Measurements from ENCODE around the gene SLC7A14. TPM values are rescaled to one million over a fixed set of nuclear protein-coding genes. Genes with fewer than 3 reads are reported as not detected.

The SLC7A14 gene
- total RNA-seq, 8 experiments from 2014 or later, result 0.22 to 39.5 (median 3.6) TPM

- no peak overlapping the region for H3K27ac ChIP-seq
- in situ Hi-C loops (cut with MboI; ENCODE audit: low pct_unique_long_range_greater_than_20kb in 2 of 9, low sequenced_read_pairs in 9 of 9, unreplicated experiment in 9 of 9), result no loop called here
- H3K4me3 ChIP-seq, result no peak overlapping the region
- 43 to 100% (median 58%) methylated on average over 1 to 7 of the region's 7 CpGs; no CpG with 5 or more reads in 1 of the 10 experiments for WGBS, 10 experiments
- peak in 6 of 8 experiments; percentile 44 to 91 (median 82) for ATAC-seq (replicated peaks in 6 of 8)
- peaks cover 35 to 44% of the 10 kb centered on the region in 2 donors for H3K4me1 ChIP-seq (replicated peaks in 1 of 2)
Measured at GRCh38 chr3:170467571-170468147, 118.2 kb downstream of the SLC7A14 start.

- Histone ChIP-seq H3K4me3 (no peak overlapping the region), H3K27ac (no peak overlapping the region), H3K4me1 (replicated peaks in 1 of 2) (peaks cover 35 to 44% of the 10 kb centered on the region in 2 donors)
- in situ Hi-C loops (cut with MboI; ENCODE audit: low pct_unique_long_range_greater_than_20kb in 2 of 9, low sequenced_read_pairs in 9 of 9, unreplicated experiment in 9 of 9), result no loop called here
- 24 to 90% (median 65%) methylated on average over 2 to 10 of the region's 14 CpGs; no CpG with 5 or more reads in 4 of the 10 experiments for WGBS, 10 experiments
- ATAC-seq (replicated peaks in 6 of 8), result peak in 5 of 8 experiments; percentile 11 to 45 (median 33)
Measured at GRCh38 chr3:170467007-170467406, 118.9 kb downstream of the SLC7A14 start.

GRCh38 chr3:170465955-170466354 lies 119.9 kb downstream of the SLC7A14 start:
- in situ Hi-C loops (cut with MboI; ENCODE audit: low pct_unique_long_range_greater_than_20kb in 2 of 9, low sequenced_read_pairs in 9 of 9, unreplicated experiment in 9 of 9), result no loop called here
- no peak overlapping the region for H3K27ac ChIP-seq
- H3K4me3 ChIP-seq, result no peak overlapping the region
- H3K4me1 ChIP-seq (replicated peaks in 1 of 2), result peaks cover 35 to 42% of the 10 kb centered on the region in 2 donors
- no peak for ATAC-seq (replicated peaks in 6 of 8)
- WGBS, 10 experiments, result 67 to 100% (median 81%) methylated on average over 1 to 3 of the region's 3 CpGs; no CpG with 5 or more reads in 2 of the 10 experiments

GRCh38 chr3:170463011-170463410 lies 122.9 kb downstream of the SLC7A14 start:
- in situ Hi-C loops (cut with MboI; ENCODE audit: low pct_unique_long_range_greater_than_20kb in 2 of 9, low sequenced_read_pairs in 9 of 9, unreplicated experiment in 9 of 9), result no loop called here

GRCh38 chr3:170458285-170458684 lies 127.6 kb downstream of the SLC7A14 start:
- H3K4me1 ChIP-seq (replicated peaks in 1 of 2), result no peaks in the 10 kb centered on the region
- H3K27ac ChIP-seq, result no peak overlapping the region
- in situ Hi-C loops (cut with MboI; ENCODE audit: low pct_unique_long_range_greater_than_20kb in 2 of 9, low sequenced_read_pairs in 9 of 9, unreplicated experiment in 9 of 9), result no loop called here
- 17 to 73% (median 44%) methylated on average over 1 to 4 of the region's 4 CpGs; no CpG with 5 or more reads in 4 of the 10 experiments for WGBS, 10 experiments
- ATAC-seq (replicated peaks in 6 of 8), result no peak
- no peak overlapping the region for H3K4me3 ChIP-seq

More at GRCh38 chr3:170463011-170463410, 122.9 kb downstream of the SLC7A14 start:
- Histone ChIP-seq H3K4me3 (no peak overlapping the region), H3K27ac (no peak overlapping the region), H3K4me1 (replicated peaks in 1 of 2) (peaks cover 14 to 15% of the 10 kb centered on the region in 2 donors)
- ATAC-seq (replicated peaks in 6 of 8), result no peak
- WGBS, 10 experiments, result 57 to 100% (median 83%) methylated on average over 1 to 4 of the region's 4 CpGs; no CpG with 5 or more reads in 2 of the 10 experiments

- in situ Hi-C loops (cut with MboI; ENCODE audit: low pct_unique_long_range_greater_than_20kb in 2 of 9, low sequenced_read_pairs in 9 of 9, unreplicated experiment in 9 of 9), result no loop called here
- no peak for ATAC-seq (replicated peaks in 6 of 8)
- H3K4me3 ChIP-seq, result no peak overlapping the region
- no peak overlapping the region for H3K27ac ChIP-seq
- no peaks in the 10 kb centered on the region for H3K4me1 ChIP-seq (replicated peaks in 1 of 2)
- 50 to 100% (median 93%) methylated on average over 1 to 3 of the region's 6 CpGs; no CpG with 5 or more reads in 3 of the 10 experiments for WGBS, 10 experiments
Measured at GRCh38 chr3:170454509-170454908, 131.4 kb downstream of the SLC7A14 start.

- ATAC-seq (replicated peaks in 6 of 8), result no peak
- Histone ChIP-seq H3K4me3 (no peak overlapping the region), H3K4me1 (replicated peaks in 1 of 2) (no peaks in the 10 kb centered on the region), H3K27ac (no peak overlapping the region)
- WGBS, 10 experiments, result 26 to 100% (median 88%) methylated on average over 2 of the region's 2 CpGs; no CpG with 5 or more reads in 2 of the 10 experiments
- in situ Hi-C loops (cut with MboI; ENCODE audit: low pct_unique_long_range_greater_than_20kb in 2 of 9, low sequenced_read_pairs in 9 of 9, unreplicated experiment in 9 of 9), result no loop called here
Measured at GRCh38 chr3:170450039-170450438, 135.8 kb downstream of the SLC7A14 start.

GRCh38 chr3:170448584-170448983 lies 137.3 kb downstream of the SLC7A14 start:
- peak in 1 of 8 experiments; percentile 43 for ATAC-seq (replicated peaks in 6 of 8)
- in situ Hi-C loops (cut with MboI; ENCODE audit: low pct_unique_long_range_greater_than_20kb in 2 of 9, low sequenced_read_pairs in 9 of 9, unreplicated experiment in 9 of 9), result no loop called here
- WGBS, 10 experiments, result 27 to 100% (median 87%) methylated on average over 1 to 3 of the region's 3 CpGs; no CpG with 5 or more reads in 4 of the 10 experiments
- H3K4me3 ChIP-seq, result no peak overlapping the region
- no peak overlapping the region for H3K27ac ChIP-seq
- no peaks in the 10 kb centered on the region for H3K4me1 ChIP-seq (replicated peaks in 1 of 2)

- no peaks in the 10 kb centered on the region for H3K4me1 ChIP-seq (replicated peaks in 1 of 2)
- H3K4me3 ChIP-seq, result no peak overlapping the region
- peak in 3 of 8 experiments; percentile 65 to 86 (median 74) for ATAC-seq (replicated peaks in 6 of 8)
- H3K27ac ChIP-seq, result no peak overlapping the region
- in situ Hi-C loops (cut with MboI; ENCODE audit: low pct_unique_long_range_greater_than_20kb in 2 of 9, low sequenced_read_pairs in 9 of 9, unreplicated experiment in 9 of 9), result no loop called here
Measured at GRCh38 chr3:170443457-170443856, 142.4 kb downstream of the SLC7A14 start.

GRCh38 chr3:170442947-170443346 lies 142.9 kb downstream of the SLC7A14 start:
- Histone ChIP-seq H3K27ac (no peak overlapping the region), H3K4me3 (no peak overlapping the region), H3K4me1 (replicated peaks in 1 of 2) (no peaks in the 10 kb centered on the region)
- ATAC-seq (replicated peaks in 6 of 8), result peak in 3 of 8 experiments; percentile 60 to 64 (median 63)
- in situ Hi-C loops (cut with MboI; ENCODE audit: low pct_unique_long_range_greater_than_20kb in 2 of 9, low sequenced_read_pairs in 9 of 9, unreplicated experiment in 9 of 9), result no loop called here

- in situ Hi-C loops (cut with MboI; ENCODE audit: low pct_unique_long_range_greater_than_20kb in 2 of 9, low sequenced_read_pairs in 9 of 9, unreplicated experiment in 9 of 9), result no loop called here
- H3K4me3 ChIP-seq, result no peak overlapping the region
- no peaks in the 10 kb centered on the region for H3K4me1 ChIP-seq (replicated peaks in 1 of 2)
- H3K27ac ChIP-seq, result no peak overlapping the region
- ATAC-seq (replicated peaks in 6 of 8), result no peak
- WGBS, 10 experiments, result 70 to 100% (median 96%) methylated on average over 1 to 4 of the region's 4 CpGs; no CpG with 5 or more reads in 2 of the 10 experiments
Measured at GRCh38 chr3:170441412-170441811, 144.5 kb downstream of the SLC7A14 start.

- ATAC-seq (replicated peaks in 6 of 8), result peak in 2 of 8 experiments; percentile 64 to 75
- in situ Hi-C loops (cut with MboI; ENCODE audit: low pct_unique_long_range_greater_than_20kb in 2 of 9, low sequenced_read_pairs in 9 of 9, unreplicated experiment in 9 of 9), result no loop called here
- Histone ChIP-seq H3K27ac (no peak overlapping the region), H3K4me3 (no peak overlapping the region), H3K4me1 (replicated peaks in 1 of 2) (no peaks in the 10 kb centered on the region)
- WGBS, 10 experiments, result 81 to 100% (median 96%) methylated on average over 2 of the region's 2 CpGs; no CpG with 5 or more reads in 6 of the 10 experiments
Measured at GRCh38 chr3:170440344-170440743, 145.5 kb downstream of the SLC7A14 start.

- Histone ChIP-seq H3K4me3 (no peak overlapping the region), H3K27ac (no peak overlapping the region), H3K4me1 (replicated peaks in 1 of 2) (no peaks in the 10 kb centered on the region)
- in situ Hi-C loops (cut with MboI; ENCODE audit: low pct_unique_long_range_greater_than_20kb in 2 of 9, low sequenced_read_pairs in 9 of 9, unreplicated experiment in 9 of 9), result no loop called here
- no peak for ATAC-seq (replicated peaks in 6 of 8)
- 33 to 100% (median 77%) methylated on average over 1 of the region's 1 CpG; no CpG with 5 or more reads in 1 of the 10 experiments for WGBS, 10 experiments
Measured at GRCh38 chr3:170438836-170439235, 147.0 kb downstream of the SLC7A14 start.

Measured in motor neuron (in vitro differentiated cells).